IMR-90 (cell line): ENCODE results near the gene ADORA2A.

Experiments
- BHLHE40 ChIP-seq: fragments of 150-350 bp; IDR thresholded peaks from 2 replicates; pipeline ENCODE4 v1.6.1; 2016; ENCODE audit warnings: mild to moderate bottlenecking, low read depth, low read length
- CEBPB ChIP-seq: IDR thresholded peaks from 2 replicates; pipeline ENCODE4 v1.6.1; 2012; ENCODE audit warnings: low read depth, low read length, improper control_type of control experiment
- CHD1 ChIP-seq: IDR thresholded peaks from 2 replicates; pipeline ENCODE4 v1.6.1; 2012; ENCODE audit warnings: low read depth, low read length, improper control_type of control experiment
- MAFK ChIP-seq: IDR thresholded peaks from 2 replicates; pipeline ENCODE4 v1.6.1; 2012; ENCODE audit warnings: low read depth, low read length, improper control_type of control experiment
- MAZ ChIP-seq: IDR thresholded peaks from 2 replicates; pipeline ENCODE4 v1.6.1; 2012; ENCODE audit warnings: low read depth, mild to moderate bottlenecking, low read length, improper control_type of control experiment, moderate library complexity, borderline replicate concordance
- MXI1 ChIP-seq: IDR thresholded peaks from 2 replicates; pipeline ENCODE4 v1.6.1; 2012; ENCODE audit warnings: low read depth, mild to moderate bottlenecking, low read length, moderate library complexity, borderline replicate concordance
- NFE2L2 ChIP-seq: fragments of 150-350 bp; IDR thresholded peaks from 2 replicates; pipeline ENCODE4 v1.6.1; 2016; ENCODE audit warnings: low read depth, mild to moderate bottlenecking, low read length
- POLR2A ChIP-seq: IDR thresholded peaks from 2 replicates; pipeline ENCODE4 v1.6.1; 2012; ENCODE audit warnings: mild to moderate bottlenecking, low read depth, low read length
- RAD21 ChIP-seq: IDR thresholded peaks from 2 replicates; pipeline ENCODE4 v1.6.1; 2012; ENCODE audit warnings: low read length, improper control_type of control experiment
- RFX5 ChIP-seq: IDR thresholded peaks from 2 replicates; pipeline ENCODE4 v1.8.0; 2012; ENCODE audit warnings: low read depth, mild to moderate bottlenecking, low read length, moderate library complexity
- SMC3 ChIP-seq: fragments of 150-350 bp; IDR thresholded peaks from 2 replicates; pipeline ENCODE4 v1.6.1; 2016; ENCODE audit warnings: low read depth, mild to moderate bottlenecking, antibody characterized with exemption, low read length, moderate library complexity
- TF ChIP-seq, protein P1 (sequence below): conservative IDR thresholded peaks from 2 replicates; pipeline ENCODE4 v1.5.1; 2012; ENCODE audit warnings: mild to moderate bottlenecking, low read depth, low read length, improper control_type of control experiment
- TF ChIP-seq, protein P2 (sequence below): fragments of 150-350 bp; IDR thresholded peaks from 2 replicates; pipeline ENCODE4 v1.6.1; 2017; ENCODE audit warnings: mild to moderate bottlenecking, antibody characterized with exemption, low read length, low read depth
- TF ChIP-seq, protein P3 (sequence below): fragments of 150-350 bp; IDR thresholded peaks from 2 replicates; pipeline ENCODE4 v1.6.1; 2016; ENCODE audit warnings: low read depth, mild to moderate bottlenecking, low read length, moderate library complexity, borderline replicate concordance

DNA sequence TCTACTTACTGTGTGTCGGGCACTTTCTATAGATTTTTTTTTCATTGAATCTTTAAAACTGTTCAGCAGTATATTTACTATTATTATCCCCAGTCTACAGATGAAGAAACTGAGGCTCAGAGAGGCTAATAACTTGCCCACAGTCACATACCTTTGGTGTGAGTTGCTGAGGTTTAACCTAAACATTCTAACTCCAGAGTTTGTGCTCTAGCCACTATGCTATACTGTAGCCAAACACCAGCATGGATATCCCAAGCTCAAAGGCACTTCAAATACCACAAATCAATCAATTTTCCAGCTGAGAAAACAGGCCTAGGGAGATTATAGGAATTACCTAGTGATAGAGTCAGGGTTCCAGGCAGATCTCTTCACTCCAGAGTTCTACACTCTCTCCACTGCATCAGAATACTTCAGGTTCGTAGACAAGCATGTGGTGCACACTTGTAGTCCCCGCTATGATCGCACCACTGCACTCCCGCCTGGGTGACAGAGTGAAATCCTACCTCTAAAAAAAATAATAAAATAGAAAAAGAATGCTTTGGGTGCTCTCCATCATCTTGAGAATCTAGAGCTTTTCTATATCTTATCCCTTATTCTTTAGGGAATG lies 47.4 kb downstream of the ADORA2A start:
- TF ChIP-seq POLR2A (no peak), CEBPB (no peak), RAD21 (no peak), MAZ (no peak), MAFK (no peak), NFE2L2 (no peak), CHD1 (no peak), SMC3 (no peak), BHLHE40 (no peak), MXI1 (no peak), RFX5 (no peak)
- TF ChIP-seq, protein P1, sequence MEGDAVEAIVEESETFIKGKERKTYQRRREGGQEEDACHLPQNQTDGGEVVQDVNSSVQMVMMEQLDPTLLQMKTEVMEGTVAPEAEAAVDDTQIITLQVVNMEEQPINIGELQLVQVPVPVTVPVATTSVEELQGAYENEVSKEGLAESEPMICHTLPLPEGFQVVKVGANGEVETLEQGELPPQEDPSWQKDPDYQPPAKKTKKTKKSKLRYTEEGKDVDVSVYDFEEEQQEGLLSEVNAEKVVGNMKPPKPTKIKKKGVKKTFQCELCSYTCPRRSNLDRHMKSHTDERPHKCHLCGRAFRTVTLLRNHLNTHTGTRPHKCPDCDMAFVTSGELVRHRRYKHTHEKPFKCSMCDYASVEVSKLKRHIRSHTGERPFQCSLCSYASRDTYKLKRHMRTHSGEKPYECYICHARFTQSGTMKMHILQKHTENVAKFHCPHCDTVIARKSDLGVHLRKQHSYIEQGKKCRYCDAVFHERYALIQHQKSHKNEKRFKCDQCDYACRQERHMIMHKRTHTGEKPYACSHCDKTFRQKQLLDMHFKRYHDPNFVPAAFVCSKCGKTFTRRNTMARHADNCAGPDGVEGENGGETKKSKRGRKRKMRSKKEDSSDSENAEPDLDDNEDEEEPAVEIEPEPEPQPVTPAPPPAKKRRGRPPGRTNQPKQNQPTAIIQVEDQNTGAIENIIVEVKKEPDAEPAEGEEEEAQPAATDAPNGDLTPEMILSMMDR, result no peak
- TF ChIP-seq, protein P2, sequence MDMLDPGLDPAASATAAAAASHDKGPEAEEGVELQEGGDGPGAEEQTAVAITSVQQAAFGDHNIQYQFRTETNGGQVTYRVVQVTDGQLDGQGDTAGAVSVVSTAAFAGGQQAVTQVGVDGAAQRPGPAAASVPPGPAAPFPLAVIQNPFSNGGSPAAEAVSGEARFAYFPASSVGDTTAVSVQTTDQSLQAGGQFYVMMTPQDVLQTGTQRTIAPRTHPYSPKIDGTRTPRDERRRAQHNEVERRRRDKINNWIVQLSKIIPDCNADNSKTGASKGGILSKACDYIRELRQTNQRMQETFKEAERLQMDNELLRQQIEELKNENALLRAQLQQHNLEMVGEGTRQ, result no peak
- TF ChIP-seq, protein P3, sequence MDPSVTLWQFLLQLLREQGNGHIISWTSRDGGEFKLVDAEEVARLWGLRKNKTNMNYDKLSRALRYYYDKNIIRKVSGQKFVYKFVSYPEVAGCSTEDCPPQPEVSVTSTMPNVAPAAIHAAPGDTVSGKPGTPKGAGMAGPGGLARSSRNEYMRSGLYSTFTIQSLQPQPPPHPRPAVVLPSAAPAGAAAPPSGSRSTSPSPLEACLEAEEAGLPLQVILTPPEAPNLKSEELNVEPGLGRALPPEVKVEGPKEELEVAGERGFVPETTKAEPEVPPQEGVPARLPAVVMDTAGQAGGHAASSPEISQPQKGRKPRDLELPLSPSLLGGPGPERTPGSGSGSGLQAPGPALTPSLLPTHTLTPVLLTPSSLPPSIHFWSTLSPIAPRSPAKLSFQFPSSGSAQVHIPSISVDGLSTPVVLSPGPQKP, result no peak
